Measurements from ENCODE around the gene CDH20.

Gene CDH20

DNA sequence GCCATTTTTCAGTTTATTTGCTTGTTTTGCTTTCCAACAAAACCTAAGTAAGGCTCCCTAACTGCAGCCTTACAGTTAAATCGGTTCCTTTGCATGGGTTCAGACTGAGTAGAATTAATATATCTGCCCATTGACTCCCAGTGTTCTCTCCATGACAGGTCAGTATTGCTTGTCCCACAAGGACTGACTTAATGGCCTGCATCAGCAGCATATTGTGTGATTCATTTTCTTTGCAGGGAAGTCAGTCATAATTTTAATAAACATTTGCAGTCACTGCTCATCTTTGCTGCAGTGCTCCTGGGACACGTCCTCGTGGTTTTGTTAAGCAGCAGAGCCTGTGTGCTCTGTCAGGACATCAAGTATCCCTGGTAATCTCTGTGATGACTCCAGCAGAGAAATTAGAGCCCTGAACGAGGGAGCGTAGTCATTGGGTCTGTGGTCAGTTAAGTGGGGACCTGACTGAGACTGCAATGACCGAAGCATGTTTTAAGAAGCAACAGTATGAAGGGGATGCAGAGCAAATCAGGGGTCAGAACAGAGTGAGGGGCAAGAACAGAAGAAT is 93.3 kb downstream of the CDH20 start:
- no peak for DNase-seq (ENCODE audit: low read depth)

DNA sequence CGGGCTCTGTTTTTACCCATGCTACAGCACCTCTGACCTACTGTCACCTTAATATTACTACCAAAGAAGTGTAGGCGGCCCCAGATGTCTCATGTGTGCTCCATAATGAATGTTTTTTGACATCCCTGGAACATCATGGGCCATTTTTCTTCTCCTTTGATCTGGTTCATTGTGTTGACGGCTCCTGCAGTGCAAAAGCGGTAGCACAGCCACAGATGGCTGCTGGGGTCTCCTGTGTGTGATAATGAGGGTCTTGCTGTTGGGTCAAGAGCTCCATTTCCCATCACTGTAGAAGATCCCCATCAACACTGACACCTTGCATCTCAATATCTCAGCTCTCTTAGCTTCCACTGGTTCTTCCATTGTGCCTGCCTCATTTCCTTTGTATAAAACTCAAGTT is 95.0 kb downstream of the CDH20 start:
- DNase-seq (ENCODE audit: low read depth), result no peak

DNA sequence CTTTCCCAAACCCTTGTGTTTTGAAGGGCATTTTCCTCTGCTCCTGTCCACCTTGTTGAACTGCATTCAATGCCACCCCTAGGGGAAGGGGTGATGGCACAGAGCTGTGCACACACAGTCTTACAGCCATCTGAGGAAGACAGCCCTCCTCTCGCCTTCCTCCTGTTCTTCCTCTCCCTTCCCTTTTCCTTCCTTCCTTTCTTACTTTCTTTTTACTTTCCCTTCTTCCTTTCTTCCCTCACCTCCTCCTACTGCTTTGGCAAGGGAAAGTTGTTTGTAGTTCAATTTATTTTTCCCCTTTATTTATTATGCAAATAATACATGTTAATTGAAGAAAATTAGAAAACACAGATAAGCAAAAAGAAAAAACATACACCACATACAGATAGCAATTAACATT is 99.4 kb downstream of the CDH20 start:
- no peak for DNase-seq (ENCODE audit: low read depth)

DNA sequence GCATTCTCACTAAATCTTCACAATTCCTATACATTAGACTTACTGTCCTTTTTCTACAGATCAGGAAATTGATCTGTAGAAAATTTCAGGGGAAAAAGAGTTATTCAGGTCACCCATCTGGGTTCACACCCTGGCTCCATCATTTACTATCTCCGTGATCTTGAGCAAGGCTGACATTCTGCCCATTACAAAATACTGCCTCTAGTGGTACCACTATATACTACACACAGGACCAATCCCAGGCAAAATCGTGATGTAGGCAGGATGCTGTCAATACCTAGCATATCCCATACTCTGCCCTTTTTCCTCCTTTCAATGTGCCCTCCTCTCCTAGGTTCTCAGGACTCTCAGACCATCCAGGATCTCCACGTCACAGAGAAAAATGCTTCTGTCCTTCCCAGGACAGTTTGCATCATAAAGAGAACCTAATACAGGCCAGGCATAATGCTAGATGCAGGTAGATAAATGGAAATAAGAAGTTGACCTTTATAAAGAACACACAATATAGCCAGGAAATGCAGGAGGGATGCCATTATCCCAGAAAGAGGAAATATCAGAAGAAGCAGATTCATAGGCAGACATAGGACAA is 101.9 kb downstream of the CDH20 start:
- DNase-seq (ENCODE audit: low read depth), result no peak

DNA sequence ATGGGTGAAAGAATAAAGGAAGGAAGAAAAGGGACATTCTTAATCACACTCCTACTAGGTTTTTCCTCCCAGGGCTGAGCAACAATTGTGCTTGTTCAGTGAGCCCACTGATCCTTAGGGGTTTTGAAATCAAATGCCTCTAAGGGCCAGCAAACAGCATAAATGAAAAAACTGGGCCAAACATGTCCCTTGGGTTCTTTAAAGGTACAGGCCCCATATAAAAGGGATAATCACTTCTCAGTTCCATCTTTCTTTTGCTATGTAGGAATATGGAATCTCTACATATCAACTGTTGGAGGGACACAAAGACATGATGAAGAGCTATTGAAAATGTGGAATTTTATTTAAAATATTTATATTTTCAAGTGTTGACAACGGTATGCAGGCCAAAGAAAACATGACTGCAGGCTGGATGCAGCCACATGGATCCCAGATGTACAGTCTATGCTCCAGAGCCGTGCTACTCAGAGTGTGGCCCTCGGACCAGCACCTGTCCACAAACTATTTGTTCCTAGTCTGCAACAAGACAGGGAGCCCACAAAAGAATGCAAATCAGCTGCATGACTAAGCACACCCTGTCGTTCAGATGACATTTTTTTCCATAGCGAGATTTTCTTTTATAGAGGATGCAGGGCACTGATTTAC is 110.0 kb downstream of the CDH20 start:
- DNase-seq (ENCODE audit: low read depth), result no peak

DNA sequence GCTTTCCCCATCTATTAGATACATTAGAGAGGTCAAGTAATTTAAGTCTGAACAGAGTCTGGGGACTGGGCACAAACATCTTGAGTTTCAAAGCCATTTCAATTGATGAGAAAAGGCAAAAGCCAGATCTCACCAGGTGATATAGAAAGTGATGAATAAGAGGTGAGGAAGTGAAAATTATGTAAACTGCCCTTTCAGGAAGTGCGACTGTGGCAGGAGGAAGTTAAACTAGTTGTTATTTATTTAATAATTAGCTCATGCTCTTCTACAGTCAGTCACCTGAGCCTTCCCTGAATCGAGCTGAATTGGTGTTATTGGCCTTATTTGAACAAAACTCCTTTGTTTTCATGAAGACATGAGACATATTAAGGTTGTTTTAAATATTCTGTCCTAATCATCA is 115.1 kb downstream of the CDH20 start:
- DNase-seq (ENCODE audit: low read depth), result no peak

DNA sequence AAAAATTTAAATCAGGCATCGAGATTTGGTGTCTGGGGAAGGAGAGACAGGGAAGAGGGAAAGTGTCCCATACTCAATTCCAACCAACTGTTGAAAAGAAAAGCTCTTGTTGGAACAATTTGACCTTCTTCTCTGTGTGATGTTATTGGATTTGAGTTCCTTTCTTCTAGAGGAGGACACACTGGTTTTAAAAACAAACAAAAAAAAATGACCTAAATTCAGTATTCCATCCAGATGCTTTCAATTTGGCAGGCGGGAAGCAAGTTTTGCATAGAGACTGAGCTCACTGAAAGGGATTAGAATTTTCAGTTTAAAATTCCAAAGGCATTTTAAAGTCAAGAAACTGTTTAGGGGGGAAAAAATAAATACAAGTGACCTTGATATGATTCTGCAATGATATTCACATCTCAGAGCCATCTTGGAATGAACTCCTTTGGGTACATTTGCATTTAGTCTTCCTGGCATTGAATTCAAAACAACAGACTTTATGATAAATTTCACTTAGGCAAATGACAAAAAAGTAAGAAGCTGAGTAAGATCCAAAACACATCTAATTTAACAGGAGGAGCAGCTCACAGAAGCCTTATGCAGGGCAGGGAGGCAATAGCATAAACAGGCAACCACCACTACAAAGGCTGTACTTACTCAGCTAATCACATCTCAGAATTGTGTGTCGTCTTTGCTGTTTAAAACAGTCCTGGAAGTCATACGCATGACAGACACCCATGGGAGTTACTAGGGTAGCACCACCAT is 126.8 kb downstream of the CDH20 start:
- DNase-seq (ENCODE audit: low read depth), result no peak

DNA sequence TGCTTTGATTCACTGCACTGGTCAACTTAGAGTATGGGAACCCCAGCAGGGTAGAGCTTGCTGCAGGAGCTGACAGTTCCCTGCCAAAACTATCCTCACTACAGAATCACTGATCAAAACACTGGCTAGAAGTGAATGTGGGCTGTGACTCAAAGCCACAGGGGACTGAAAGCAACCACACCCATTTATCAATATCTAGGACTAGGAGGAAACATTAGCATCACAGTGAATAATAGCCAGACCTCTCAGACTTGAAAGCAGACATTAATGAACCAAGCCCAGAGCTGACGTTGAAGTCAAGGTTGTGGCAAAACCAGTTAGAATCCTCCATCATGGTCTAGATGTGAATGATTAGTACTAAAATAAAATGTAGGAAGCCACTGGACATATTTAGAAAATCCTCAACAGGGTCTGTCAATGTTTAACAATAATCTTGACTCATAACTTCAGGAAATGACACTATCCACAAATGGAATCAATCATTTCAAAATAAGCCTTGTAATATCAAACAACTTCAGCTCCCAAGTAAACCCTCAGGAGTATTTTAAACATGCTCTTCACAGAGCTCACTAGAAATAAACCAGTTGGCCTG is 131.4 kb downstream of the CDH20 start:
- DNase-seq (ENCODE audit: low read depth), result no peak

DNA sequence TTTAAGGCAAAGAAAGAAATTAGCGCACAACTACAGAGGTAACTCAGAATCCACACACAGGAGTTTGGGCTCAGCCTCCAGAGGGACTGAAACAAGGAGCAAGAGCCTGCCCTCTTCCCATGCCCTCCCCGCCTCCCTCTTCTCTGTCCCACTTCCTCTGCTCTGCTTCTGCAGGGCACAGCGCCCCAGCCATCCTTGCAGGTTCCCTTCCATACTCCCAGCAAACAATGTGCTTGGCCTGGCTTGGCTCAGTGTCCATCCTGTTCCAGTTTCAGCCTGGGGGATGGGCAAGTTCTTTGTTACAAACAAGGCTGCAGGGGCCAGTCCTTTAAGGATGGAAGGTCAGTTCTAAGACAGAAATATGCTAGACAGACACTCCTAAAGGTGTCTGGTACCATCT is 133.5 kb downstream of the CDH20 start:
- no peak for DNase-seq (ENCODE audit: low read depth)

DNA sequence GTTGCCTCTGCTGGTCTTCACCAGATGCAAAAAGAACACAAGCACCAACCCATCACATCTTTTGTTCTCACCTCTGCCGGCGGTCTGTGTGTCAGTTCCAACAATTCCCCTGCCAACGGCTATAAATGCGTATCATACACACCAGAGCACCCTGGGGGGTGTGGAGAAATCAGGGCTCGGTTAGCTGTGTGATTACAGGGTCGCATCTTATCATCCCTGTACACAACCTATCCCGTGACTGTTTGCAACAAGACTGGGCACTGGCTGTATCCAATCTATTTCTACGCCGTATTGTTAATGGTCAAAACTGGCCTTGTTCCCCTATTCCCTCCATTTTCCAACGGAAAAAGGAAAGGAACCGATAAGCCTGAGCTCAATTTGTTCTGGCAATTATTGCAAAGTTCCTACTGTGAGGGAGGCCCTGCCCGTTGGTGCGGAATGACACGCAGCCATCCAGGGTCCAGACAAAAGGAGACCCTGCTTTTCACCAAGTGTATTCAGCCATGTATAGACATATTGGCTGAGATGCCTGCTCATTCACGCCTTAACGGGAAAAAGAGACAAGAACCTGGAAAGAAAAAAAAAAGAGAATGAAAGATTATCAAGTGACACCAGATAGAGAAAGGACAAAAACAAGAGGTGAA is 136.9 kb downstream of the CDH20 start:
- DNase-seq (ENCODE audit: low read depth), result no peak

DNA sequence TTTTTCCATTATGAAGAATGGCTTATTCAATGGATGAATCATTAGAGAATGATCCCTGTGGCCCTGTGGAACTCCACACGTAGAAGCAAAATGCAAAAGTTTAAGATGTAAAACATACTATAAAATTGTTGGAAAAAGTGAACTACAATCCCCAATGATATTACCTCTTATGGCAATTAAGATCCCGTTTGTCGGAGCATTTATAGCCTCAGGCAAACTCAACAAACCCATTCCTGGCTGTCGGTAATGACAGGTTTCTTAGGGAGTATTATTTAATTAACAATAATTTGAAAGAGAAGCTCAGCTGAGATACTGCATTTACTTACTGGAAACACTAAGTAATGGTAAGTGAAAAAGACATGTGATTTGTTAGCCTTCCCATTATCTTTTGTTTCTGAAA is 138.3 kb downstream of the CDH20 start:
- no peak for DNase-seq (ENCODE audit: low read depth)

DNA sequence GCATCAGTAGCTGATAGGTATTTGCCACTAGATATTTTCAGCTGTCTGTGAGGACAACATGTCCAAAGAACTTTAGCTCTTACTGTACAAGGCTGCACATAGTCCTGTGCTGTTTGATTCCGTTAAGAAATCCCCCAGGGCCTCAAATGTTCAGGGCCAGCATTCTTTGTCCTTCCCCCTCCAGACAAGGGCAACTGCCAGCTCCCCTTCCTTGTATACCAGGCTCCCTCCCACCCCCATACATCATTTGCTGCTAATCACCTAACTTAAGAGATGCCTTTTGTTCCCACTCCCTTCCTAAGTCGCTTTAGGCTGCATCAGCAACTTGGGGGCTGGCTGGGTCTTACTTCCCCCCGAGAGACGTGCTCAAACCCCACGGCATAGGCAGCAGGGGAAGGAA is 138.7 kb downstream of the CDH20 start:
- no peak for DNase-seq (ENCODE audit: low read depth)

DNA sequence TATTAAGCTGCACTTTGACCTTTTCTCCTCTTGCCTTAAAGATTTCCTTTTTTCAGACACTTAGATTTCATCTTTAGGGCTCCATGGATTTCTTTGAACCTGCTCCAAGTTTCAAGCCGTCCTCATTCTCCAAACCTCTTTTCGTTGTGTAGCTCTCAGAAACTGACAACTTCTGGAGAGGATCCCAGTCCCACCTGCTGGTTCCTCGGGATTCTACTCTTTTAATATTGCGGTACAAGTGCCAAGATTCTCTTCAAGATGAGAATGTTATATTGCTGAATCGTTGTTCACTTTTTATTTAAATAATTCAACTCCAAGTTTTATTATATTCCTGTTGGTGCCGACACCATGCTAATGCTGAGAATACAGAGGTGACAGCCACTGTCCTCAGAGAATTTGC is 141.1 kb downstream of the CDH20 start:
- no peak for DNase-seq (ENCODE audit: low read depth)

DNA sequence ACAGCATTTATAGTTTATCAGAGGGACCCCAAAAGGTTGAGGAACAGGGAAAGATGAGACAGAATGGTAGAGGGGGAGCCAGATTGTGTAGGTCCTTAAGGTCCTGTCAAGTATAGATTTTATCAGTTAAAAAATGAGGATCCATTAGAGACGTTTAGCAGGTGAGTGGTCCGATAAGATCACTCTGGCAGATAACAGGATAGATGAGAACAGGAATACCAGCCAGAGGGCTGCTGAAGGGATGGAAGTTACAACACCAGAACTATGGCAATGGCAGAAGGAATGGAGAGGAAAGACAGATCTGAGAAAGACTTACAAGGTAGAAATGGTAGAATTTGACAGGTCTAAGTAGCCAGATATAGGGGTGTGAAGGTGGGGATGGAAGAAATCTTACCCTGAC is 141.7 kb downstream of the CDH20 start:
- DNase-seq (ENCODE audit: low read depth), result no peak

DNA sequence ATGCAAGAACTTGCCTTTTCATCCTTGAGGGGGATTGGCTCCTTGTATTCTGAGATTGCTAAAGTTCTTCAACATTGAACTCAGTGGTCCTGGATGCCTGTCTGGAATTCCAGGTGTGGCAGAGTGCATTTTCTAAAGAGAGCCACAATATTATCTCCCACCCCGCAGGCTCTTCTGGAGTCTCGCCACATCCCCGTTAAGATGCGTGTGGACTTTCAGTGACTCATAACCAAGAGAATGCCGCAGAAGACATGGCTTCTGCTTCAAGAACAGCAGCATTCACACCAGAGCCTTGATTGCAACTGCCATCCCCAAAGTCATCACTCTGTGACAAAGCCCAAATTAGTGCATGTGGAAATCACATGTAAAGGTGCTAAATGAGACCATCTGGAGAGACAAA is 142.7 kb downstream of the CDH20 start:
- no peak for DNase-seq (ENCODE audit: low read depth)

DNA sequence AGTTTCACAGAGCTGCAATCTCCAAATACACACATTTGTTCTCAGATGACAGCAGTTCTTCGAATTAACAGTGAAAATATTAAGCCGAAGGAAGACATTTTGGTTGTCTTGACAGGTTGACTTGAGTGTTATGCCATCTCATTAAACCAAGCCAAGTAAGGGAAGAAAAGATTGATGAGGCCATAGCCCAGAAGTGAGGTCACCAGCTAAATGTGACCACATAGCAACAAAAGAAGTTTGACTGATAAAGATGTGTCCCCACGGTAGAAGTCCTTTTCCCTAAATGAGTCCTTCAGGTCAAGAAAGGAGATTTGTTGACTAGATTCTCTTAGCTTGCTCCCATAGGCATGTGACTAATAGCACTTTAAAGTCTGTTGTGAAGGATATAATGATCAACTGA is 156.1 kb downstream of the CDH20 start:
- no peak for DNase-seq (ENCODE audit: low read depth)

DNA sequence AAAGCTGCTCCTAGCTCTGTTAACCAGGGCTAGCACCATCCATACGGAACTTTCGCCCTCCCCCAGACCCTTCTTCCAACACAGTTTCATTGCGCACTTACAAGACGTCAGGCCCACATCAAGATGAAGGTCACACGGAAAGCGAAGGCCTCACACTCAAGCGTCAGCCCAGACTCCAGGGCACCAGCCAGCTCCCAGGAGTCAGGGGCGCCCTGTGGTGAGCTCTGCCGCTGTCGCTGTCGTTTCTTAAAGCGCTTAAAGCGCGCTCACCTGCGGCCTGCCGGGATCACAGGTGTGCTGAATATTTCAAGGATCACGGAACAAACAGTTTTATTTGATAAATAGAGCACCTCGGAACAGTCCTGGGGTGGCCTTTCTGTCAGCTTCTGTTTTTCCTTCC is 163.1 kb downstream of the CDH20 start:
- no peak for DNase-seq (ENCODE audit: low read depth)

DNA sequence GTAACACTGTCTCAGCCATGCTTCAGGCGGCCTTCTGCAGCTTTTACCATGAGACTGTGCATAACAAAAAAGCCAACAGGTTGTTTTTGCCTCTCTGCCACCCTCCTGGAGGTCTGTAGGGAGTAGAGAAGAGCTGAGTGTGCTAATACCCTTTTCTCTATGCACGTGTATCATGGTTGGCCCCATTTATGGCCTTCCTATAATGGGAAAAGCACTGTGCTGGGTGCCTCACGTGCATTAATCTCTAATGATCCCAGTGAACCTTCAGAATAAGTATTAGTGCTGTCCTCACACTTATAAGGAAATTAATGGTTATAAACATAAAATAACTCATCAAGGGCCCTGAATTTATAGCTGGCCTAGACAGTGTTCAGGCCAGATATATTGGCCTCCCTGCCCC is 164.2 kb downstream of the CDH20 start:
- no peak for DNase-seq (ENCODE audit: low read depth)

DNA sequence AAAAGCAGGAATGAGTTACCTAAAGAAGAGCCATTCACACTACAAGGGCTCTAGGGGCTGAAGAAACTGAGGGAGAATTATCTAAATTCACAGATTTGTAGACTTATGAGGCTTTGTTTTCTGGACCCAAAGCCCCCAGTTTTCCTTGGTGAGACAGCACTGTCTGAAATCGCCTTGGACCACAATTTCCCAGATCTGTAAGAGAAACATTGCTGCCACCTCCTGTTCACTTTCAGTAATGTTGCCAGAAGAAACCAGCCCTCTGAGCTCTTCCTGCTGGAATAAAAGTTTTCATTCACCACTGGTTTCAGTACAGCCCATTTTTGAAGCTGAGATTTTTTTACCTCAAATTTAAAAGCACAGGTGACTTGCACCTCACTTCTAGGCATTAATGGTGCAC is 169.2 kb downstream of the CDH20 start:
- DNase-seq (ENCODE audit: low read depth), result no peak

DNA sequence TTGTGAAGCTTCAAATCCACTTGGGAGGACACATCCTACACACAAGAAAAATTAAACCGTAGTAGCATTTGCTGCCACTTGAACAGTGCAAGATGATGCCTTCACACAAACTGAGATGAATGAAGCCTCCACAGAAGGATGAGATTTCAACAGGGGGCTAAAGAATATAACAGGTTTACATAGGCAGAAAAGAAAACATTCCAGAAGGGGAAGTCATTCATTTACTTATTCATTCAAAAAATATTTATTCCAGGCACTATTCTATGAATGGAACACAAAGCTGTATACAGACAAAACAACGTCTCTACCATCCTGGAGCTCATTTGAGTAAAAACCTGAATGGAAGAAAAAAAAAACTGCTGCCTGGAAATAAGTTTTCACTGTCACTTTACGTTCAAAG is 170.5 kb downstream of the CDH20 start:
- DNase-seq (ENCODE audit: low read depth), result no peak

DNA sequence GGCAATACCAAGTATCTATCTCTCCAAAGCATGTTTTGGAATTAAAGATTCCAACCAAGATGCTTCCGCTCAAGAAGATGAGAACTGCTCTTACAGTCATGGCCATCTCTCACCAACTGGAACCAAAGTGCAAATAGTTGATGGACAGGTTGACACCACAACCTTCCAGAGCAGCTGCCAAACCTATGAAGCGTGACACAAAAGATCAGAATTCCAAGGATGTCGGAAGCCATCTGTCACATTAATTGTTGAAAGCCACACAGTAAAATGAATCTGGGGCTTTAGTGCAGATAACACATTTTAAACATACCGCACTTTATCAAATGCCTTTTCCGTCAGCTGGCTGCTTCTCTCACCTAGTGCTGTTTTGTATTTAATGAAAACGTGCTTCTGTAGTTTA is 195.7 kb downstream of the CDH20 start:
- no peak for DNase-seq (ENCODE audit: low read depth)

DNA sequence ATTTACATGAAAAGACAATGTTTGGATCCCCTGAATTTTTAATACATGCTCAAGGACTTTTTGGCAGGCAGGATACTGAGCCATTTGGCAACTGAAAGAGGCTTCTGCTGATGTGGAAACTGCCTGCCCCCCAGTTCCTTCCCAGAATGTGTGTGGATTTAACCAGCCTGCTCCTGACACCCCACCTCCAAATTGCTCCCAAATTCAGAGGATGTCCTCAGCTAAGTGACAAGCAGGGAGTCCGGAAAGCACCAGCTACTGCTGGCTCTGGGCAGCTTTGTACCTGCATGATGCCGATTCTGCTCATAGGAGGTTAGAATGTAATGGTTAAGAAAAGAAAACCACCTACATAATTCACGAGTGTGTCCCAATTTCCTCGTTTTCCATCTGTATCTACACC is 197.5 kb downstream of the CDH20 start:
- DNase-seq (ENCODE audit: low read depth), result no peak

DNA sequence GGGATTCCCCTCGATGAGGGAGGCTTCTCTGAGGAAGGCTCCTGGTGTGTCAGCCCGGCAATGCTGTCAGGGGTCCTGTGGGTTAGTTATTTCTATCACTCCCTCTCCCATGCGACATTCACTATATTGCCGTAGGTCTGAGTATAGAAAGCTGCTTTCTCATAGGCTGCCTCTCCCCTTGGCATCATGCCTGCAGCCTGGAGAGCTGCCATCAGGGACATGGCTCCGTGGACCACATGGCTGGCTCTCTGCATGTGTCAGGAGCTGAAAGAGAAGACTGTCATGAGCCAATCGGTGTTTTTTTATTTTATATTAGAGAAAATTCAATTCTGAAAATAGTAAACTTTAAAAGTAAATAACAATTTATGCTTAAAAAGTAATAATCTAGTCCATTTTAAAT is 198.0 kb downstream of the CDH20 start:
- DNase-seq (ENCODE audit: low read depth), result no peak
